Activated B cell treated with CpG ODN at 0.5 μM for 24 hours (primary cell): ENCODE results near the gene NID2. TPM values are rescaled to one million over a fixed set of nuclear protein-coding genes. Genes with fewer than 3 reads are reported as not detected.

ENCODE experiments used
- ATAC-seq: fragments of 200-7000 bp; cut with Tn5 transposase; one replicate; pipeline ENCODE4 v1.10.0; 2021; ENCODE audit warnings: low read depth, mild to moderate bottlenecking, moderate library complexity
- CTCF ChIA-PET: fragments of 350-600 bp; sonication (Branson Sonifier 250); formaldehyde crosslinking; loops from one replicate; lab custom pipeline; 2021; ENCODE audit warnings: antibody characterized with exemption; lab: Charles Lee
- POLR2A ChIA-PET: fragments of 350-600 bp; sonication (Branson Sonifier 250); formaldehyde crosslinking; loops from one replicate; lab custom pipeline; 2021; ENCODE audit warnings: antibody characterized with exemption; lab: Charles Lee
- DNase-seq: peaks from one replicate; pipeline ENCODE4 v3.0.0; 2022
- H3K27ac Mint-ChIP-seq: one replicate; pipeline ENCODE4 v1.8.0; 2020; ENCODE audit warnings: mixed read lengths
- H3K27me3 Mint-ChIP-seq: one replicate; pipeline ENCODE4 v1.8.0; 2021; ENCODE audit warnings: mixed read lengths
- H3K36me3 Mint-ChIP-seq: one replicate; pipeline ENCODE4 v1.8.0; 2021; ENCODE audit warnings: low read depth, mixed read lengths
- H3K4me1 Mint-ChIP-seq: one replicate; pipeline ENCODE4 v1.8.0; 2021; ENCODE audit warnings: mixed read lengths
- H3K4me3 Mint-ChIP-seq: one replicate; pipeline ENCODE4 v1.8.0; 2020; ENCODE audit warnings: mild to moderate bottlenecking, mixed read lengths
- H3K9me3 Mint-ChIP-seq: one replicate; pipeline ENCODE4 v1.8.0; 2020; ENCODE audit warnings: mixed read lengths
- intact Hi-C: fragments of 100-400 bp; cut with micrococcal nuclease; formaldehyde crosslinking; loops from one replicate; pipeline ENCODE4 v1.15.1; 2024
- total RNA-seq: library from RNA; stranded (reverse); gene quantifications from 2 replicates; pipeline ENCODE4 v1.2.3, GENCODE V29; 2022
- TF ChIP-seq, protein P1 (sequence below): fragments of 200-600 bp; IDR thresholded peaks from one replicate; pipeline ENCODE4 v1.8.0; 2022; ENCODE audit warnings: antibody characterized with exemption, mild to moderate bottlenecking

Gene NID2
- total RNA-seq, 1 donor from 2014 or later: not detected

DNA sequence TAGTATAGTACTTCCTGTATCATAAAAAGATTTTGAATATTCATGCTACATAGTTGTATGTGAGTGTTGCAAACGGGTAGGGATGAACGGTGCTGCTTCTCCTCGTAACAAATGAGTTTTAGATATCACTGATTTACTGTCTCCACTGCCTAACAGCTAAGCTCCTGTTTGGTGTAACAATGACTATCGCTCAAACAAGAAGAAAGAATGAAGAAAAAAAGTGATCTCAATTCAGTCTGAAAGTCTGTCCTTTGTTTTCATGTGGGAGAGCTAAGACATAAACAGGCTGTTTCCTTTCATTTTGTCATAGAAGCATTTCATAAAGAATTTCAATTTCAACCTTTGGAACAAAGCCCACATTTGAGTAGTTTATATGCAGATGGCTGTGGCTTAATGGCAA is 105.6 kb downstream of the NID2 start:
- CTCF ChIA-PET: interaction anchor here (1.7 kb wide), 1 partner anchor 15 kb away, joined by 5 read pairs; no protein-coding TSS in a partner anchor
- Mint-ChIP-seq H3K4me1 (peaks cover 14% of the 10 kb centered on the region), H3K27me3 (no peaks in the 10 kb centered on the region), H3K36me3 (peaks cover 85% of the 10 kb centered on the region), H3K9me3 (peaks cover 19% of the 10 kb centered on the region), H3K4me3 (no peak overlapping the region), H3K27ac (no peak overlapping the region)
- DNase-seq (no peak), ATAC-seq (no peak)
- TF ChIP-seq, protein P1, sequence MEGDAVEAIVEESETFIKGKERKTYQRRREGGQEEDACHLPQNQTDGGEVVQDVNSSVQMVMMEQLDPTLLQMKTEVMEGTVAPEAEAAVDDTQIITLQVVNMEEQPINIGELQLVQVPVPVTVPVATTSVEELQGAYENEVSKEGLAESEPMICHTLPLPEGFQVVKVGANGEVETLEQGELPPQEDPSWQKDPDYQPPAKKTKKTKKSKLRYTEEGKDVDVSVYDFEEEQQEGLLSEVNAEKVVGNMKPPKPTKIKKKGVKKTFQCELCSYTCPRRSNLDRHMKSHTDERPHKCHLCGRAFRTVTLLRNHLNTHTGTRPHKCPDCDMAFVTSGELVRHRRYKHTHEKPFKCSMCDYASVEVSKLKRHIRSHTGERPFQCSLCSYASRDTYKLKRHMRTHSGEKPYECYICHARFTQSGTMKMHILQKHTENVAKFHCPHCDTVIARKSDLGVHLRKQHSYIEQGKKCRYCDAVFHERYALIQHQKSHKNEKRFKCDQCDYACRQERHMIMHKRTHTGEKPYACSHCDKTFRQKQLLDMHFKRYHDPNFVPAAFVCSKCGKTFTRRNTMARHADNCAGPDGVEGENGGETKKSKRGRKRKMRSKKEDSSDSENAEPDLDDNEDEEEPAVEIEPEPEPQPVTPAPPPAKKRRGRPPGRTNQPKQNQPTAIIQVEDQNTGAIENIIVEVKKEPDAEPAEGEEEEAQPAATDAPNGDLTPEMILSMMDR: no peak
- POLR2A ChIA-PET: no interaction called here
- intact Hi-C loops: no loop called here

DNA sequence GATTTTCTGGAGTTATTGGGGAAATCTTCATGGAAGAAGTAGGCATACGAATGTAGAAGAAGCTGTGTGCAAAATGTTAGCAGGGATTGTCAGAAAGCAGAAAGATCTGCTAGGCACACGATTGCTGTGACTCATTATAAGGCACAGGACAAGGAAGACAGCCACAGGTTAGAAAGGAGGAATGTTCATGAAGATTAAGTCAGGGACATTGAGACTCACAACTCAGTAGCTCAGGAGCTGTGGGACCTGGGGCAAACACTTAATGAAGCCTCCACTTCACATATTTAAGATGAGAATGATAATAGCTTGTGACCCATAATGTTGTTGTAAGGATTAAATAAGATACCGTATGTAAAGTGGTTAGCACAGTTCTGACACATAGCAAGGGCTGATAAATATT is 106.1 kb downstream of the NID2 start:
- DNase-seq (no peak), ATAC-seq (no peak)
- peaks cover 19% of the 10 kb centered on the region for H3K9me3 Mint-ChIP-seq
- POLR2A ChIA-PET: no interaction called here
- H3K27me3 Mint-ChIP-seq: no peaks in the 10 kb centered on the region
- peaks cover 14% of the 10 kb centered on the region for H3K4me1 Mint-ChIP-seq
- intact Hi-C loops: no loop called here
- TF ChIP-seq, protein P1: no peak
- H3K27ac Mint-ChIP-seq: no peak overlapping the region
- no peak overlapping the region for H3K4me3 Mint-ChIP-seq
- CTCF ChIA-PET: interaction anchor here (1.7 kb wide), 1 partner anchor 16 kb away, joined by 5 read pairs; no protein-coding TSS in a partner anchor
- H3K36me3 Mint-ChIP-seq: peaks cover 85% of the 10 kb centered on the region

DNA sequence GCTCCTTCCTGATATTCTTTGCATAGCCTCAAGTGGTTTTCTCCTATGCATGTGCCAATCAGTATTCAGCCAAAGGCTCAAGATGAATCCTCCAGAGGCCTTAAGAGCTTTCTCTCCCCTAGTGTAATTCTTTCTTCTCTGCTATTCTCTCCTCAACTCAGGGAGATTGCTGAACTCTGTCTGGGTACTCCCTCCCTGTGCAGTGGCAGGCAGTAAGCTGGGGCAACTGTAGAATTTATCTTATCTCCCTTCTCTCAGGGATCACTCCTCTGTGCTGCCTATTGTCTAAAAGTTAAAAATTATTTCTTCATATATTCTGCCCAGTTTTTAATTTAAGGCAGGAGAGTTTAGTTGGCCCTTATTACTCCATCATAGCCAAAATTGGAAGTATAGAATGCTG is 108.0 kb downstream of the NID2 start:
- ATAC-seq (no peak), DNase-seq (no peak)
- intact Hi-C loops: no loop called here
- ChIA-PET POLR2A (no interaction called here), CTCF (no interaction called here)
- peaks cover 14% of the 10 kb centered on the region for H3K4me1 Mint-ChIP-seq
- no peak overlapping the region for H3K27ac Mint-ChIP-seq
- H3K27me3 Mint-ChIP-seq: no peaks in the 10 kb centered on the region
- no peak overlapping the region for H3K4me3 Mint-ChIP-seq
- TF ChIP-seq, protein P1: no peak
- H3K36me3 Mint-ChIP-seq: peaks cover 88% of the 10 kb centered on the region
- peaks cover 19% of the 10 kb centered on the region for H3K9me3 Mint-ChIP-seq

DNA sequence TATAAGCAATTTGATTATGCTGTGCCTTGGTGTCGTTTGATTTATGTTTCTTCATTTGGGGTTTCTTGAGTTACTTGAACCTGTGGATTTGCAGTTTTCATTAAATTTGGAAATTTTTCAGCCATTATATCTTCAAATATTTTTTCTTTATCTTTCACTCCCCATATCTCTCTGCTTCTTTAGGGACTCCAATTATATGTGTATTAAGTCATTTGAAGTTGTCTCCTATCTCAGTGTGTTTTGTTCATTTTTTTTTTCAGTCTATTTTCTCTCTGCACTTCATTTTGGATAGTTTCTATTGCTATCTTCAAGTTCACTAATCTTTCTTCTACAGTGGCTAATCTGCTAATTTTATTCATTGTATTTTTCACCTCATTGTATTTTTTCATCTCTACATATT is 108.9 kb downstream of the NID2 start:
- Mint-ChIP-seq H3K27me3 (no peaks in the 10 kb centered on the region), H3K4me1 (peaks cover 14% of the 10 kb centered on the region), H3K4me3 (no peak overlapping the region), H3K9me3 (peaks cover 19% of the 10 kb centered on the region), H3K27ac (no peak overlapping the region), H3K36me3 (peaks cover 89% of the 10 kb centered on the region)
- TF ChIP-seq, protein P1: no peak
- DNase-seq: no peak
- intact Hi-C loops: no loop called here
- no peak for ATAC-seq
- CTCF ChIA-PET: no interaction called here
- POLR2A ChIA-PET: no interaction called here

DNA sequence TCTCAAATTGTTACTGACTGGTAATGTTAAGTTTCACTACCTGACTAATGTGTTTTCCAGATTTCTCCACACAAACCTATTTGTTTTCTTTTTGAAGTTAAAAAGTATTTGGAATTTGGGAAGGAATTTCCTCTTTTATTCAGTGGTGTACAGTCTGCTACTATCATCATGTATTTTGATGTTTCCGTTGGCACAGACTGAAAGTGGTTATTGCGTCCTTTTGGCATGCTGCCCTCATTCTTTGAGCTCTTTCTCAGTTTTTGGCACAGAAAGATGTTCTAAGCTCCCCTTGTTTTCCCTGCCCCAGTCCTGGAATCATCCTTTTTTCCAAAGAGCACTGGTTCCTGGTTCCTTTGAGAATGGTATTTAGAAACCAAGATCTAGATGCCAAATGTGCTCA is 110.9 kb downstream of the NID2 start:
- H3K27me3 Mint-ChIP-seq: no peaks in the 10 kb centered on the region
- H3K27ac Mint-ChIP-seq: no peak overlapping the region
- no peak overlapping the region for H3K4me3 Mint-ChIP-seq
- peaks cover 19% of the 10 kb centered on the region for H3K9me3 Mint-ChIP-seq
- DNase-seq: no peak
- no peak for ATAC-seq
- peaks cover 11% of the 10 kb centered on the region for H3K4me1 Mint-ChIP-seq
- H3K36me3 Mint-ChIP-seq: peaks cover 94% of the 10 kb centered on the region
- TF ChIP-seq, protein P1: no peak
- intact Hi-C loops: no loop called here
- ChIA-PET POLR2A (no interaction called here), CTCF (no interaction called here)

Other genes starting within 250 kb of the NID2 start
- 68.7 and 70.0 TPM in 2 replicates for gene GNG2, start 208.4 kb downstream of the NID2 start, total RNA-seq
- gene RTRAF, start 79.5 kb downstream of the NID2 start, total RNA-seq: 160 and 163 TPM in 2 replicates
- not detected in 2 replicates for gene PTGDR, start 198.6 kb upstream of the NID2 start, total RNA-seq
- 0.09 and 0.12 TPM in 2 replicates for gene PTGER2, start 245.3 kb upstream of the NID2 start, total RNA-seq